Fibroblast of mammary gland (primary cell): ENCODE data around the gene MIPEP.

ENCODE experiments used
- DNase-seq: peaks from one replicate; pipeline ENCODE4 v3.0.0-alpha.2; 2010; ENCODE audit warnings: low read depth
- H3K4me3 ChIP-seq: 2 replicates; pipeline ENCODE4 v1.5.1; 2011; ENCODE audit warnings: low read depth, mild to moderate bottlenecking, low read length, moderate library complexity; ENCODE audit not compliant: control insufficient read depth
- CTCF ChIP-seq: conservative IDR thresholded peaks from 2 replicates; pipeline ENCODE4 v1.5.1; 2011; ENCODE audit warnings: low read depth, low read length, inconsistent platforms; ENCODE audit not compliant: control insufficient read depth, insufficient read depth

The MIPEP gene

DNA sequence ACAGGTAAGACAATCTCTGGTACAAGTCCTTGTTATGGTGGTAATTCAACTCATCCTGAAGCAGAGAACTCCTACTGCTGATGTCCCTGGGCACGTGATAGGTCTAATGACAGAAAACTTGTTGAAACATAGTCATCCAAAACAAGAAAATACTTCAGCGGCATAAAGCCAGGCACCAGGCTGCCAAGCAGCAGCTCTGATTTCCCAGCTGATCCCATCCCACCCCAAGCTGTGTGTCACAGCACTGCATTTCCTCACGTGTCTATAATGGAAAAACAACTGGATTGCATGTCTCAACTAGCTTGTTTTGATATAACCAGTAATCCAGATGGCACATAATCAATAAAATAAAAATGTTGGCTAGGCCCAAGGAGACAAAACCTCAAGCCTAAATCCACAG lies 64.8 kb downstream of the MIPEP start:
- TF ChIP-seq CTCF, result no peak
- no peak overlapping the region for H3K4me3 ChIP-seq
- DNase-seq, result peak; percentile 7

DNA sequence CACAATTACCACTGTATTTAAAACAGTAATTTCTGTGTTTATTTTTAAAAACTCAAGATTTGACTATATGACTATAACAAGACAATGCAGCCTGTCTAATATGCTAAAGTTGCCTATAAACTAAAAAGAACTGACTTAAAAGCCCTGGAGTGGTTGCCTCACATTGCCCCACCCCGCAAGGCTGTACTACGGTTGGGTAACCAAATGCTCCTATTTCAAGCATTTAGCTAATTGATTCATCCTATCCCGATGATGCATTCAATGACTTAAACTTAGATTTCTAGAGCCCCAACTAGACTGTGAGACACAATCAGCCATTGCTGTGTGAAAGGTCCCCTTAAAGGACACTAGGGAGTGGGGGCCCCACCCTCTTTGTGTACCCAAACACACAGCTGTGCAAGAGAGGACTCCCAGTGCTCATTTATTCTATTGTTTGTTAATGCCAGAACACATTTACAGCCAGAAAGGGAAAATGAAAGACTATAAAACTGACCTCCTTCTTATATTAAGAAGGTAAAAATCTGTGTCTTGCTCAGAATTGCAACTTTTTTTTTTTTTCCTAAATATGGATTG lies 66.9 kb downstream of the MIPEP start:
- DNase-seq, result peak; percentile 27
- no peak overlapping the region for H3K4me3 ChIP-seq
- no peak for TF ChIP-seq CTCF

- H3K4me3 ChIP-seq, result no peak overlapping the region
- DNase-seq, result no peak
- no peak for TF ChIP-seq CTCF
Observed at GRCh38 chr13:23820530-23820929, 68.7 kb downstream of the MIPEP start.

GRCh38 chr13:23817830-23818229 lies 71.4 kb downstream of the MIPEP start:
- TF ChIP-seq CTCF, result no peak
- no peak overlapping the region for H3K4me3 ChIP-seq
- DNase-seq, result no peak

- H3K4me3 ChIP-seq, result no peak overlapping the region
- DNase-seq, result no peak
- no peak for TF ChIP-seq CTCF
Observed at GRCh38 chr13:23817136-23817535, 72.1 kb downstream of the MIPEP start.

DNA sequence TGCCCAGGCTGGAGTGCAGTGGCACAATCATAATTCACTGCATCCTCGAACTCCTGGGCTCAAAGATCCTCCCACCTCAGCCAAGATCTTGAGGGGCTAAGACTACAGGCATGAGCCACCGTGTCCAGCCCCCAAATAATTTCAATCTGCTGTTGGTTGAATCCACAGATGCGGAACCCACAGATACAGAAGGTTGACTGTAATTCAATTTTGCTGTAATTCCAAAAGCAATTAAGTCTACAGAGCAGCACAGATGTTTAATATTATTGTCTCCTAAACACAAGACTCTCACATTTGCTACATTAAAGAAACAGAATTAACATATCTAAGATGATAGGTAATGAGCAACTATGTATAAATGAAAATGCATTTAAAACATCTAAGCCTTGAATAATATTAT lies 75.6 kb downstream of the MIPEP start:
- no peak for DNase-seq
- no peak overlapping the region for H3K4me3 ChIP-seq
- TF ChIP-seq CTCF, result no peak
